ENCODE measurements around the gene RAP1GDS1.

- TF ChIP-seq CTCF (IDR thresholded peaks at IDR 0.05) (no peak), POLR2A (IDR thresholded peaks at IDR 0.05) (no peak)
Measured at GRCh38 chr4:98358630-98359248, 97.6 kb downstream of the RAP1GDS1 start.

Measured in Peyer's patch (tissue), 4 donors.